GM06990 (cell line): ENCODE measurements around the gene TSHB.

Experiments
- DNase-seq: peaks from one replicate; pipeline ENCODE4 v3.0.0-alpha.2; 2011; ENCODE audit not compliant: insufficient read length; ENCODE audit errors: extremely low read depth
- H3K27me3 ChIP-seq: replicated peaks from 2 replicates; pipeline ENCODE4 v1.6.0; 2011; ENCODE audit warnings: low read length; ENCODE audit not compliant: control insufficient read depth, insufficient read depth
- H3K36me3 ChIP-seq: 2 replicates; pipeline ENCODE4 v1.5.1; 2011; ENCODE audit warnings: low read length; ENCODE audit not compliant: control insufficient read depth, insufficient read depth
- H3K4me3 ChIP-seq: replicated peaks from 2 replicates; pipeline ENCODE4 v1.5.1; 2011; ENCODE audit warnings: low read depth, mild to moderate bottlenecking, control low read depth, low read length
- TF ChIP-seq, protein P1 (sequence below): IDR thresholded peaks from 2 replicates; pipeline ENCODE4 v1.5.1; 2011; ENCODE audit warnings: low read length, control low read depth, mild to moderate bottlenecking, inconsistent platforms; ENCODE audit not compliant: insufficient read depth, poor library complexity, severe bottlenecking

The TSHB gene

DNA sequence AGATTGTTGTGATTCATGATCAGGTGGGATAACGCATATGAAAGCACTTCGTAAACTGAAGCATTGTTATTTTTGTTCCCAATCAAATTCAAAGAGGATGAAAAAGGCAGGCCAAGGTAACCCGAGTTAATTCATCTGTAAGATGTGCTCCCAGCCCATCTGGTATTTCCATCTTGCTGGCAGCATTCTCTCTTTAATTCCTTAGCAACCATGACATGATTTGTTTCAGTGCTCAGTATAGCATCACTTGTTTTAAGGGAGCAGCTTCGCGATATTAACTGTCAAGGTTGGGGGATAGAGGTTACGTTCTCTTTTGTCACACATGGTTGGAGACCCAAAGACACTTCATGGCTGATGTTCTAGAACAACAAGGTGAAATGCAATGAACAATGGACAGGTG, 53.3 kb downstream of the TSHB start:
- no peaks in the 10 kb centered on the region for H3K36me3 ChIP-seq
- DNase-seq: no peak
- H3K27me3 ChIP-seq: no peaks in the 10 kb centered on the region; the same call in none of the 2 replicates
- TF ChIP-seq, protein P1, sequence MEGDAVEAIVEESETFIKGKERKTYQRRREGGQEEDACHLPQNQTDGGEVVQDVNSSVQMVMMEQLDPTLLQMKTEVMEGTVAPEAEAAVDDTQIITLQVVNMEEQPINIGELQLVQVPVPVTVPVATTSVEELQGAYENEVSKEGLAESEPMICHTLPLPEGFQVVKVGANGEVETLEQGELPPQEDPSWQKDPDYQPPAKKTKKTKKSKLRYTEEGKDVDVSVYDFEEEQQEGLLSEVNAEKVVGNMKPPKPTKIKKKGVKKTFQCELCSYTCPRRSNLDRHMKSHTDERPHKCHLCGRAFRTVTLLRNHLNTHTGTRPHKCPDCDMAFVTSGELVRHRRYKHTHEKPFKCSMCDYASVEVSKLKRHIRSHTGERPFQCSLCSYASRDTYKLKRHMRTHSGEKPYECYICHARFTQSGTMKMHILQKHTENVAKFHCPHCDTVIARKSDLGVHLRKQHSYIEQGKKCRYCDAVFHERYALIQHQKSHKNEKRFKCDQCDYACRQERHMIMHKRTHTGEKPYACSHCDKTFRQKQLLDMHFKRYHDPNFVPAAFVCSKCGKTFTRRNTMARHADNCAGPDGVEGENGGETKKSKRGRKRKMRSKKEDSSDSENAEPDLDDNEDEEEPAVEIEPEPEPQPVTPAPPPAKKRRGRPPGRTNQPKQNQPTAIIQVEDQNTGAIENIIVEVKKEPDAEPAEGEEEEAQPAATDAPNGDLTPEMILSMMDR: no peak
- H3K4me3 ChIP-seq: no peak overlapping the region
